ENCODE measurements around the gene TAPT1. TPM values are rescaled to one million over a fixed set of nuclear protein-coding genes. Genes with fewer than 3 reads are reported as not detected.
A peak's percentile ranks its signal among the peaks of the same experiment; 100 is the strongest.

Gene TAPT1
- total RNA-seq, 1 experiment from 2014 or later: 48.6 TPM

- peak overlapping the region; percentile 87 for H3K27ac ChIP-seq (ENCODE audit: low read depth, low read length, poor library complexity, severe bottlenecking)
- no peak for TF ChIP-seq EZH2 (IDR thresholded peaks at IDR 0.05; ENCODE audit: borderline replicate concordance, low read depth, low read length, poor library complexity, severe bottlenecking)
- no peak for TF ChIP-seq CTCF (conservative IDR thresholded peaks at IDR 0.05; ENCODE audit: low read depth, low read length)
- no TSS peak for BruUV-seq (replicated peaks)
- no peaks in the 10 kb centered on the region for H3K9me3 ChIP-seq (ENCODE audit: low read depth, low read length, poor library complexity, severe bottlenecking)
- CTCF ChIA-PET: interaction anchor here (0.7 kb wide), 1 partner anchor 197 kb away, joined by 3 read pairs; no protein-coding TSS in a partner anchor
- peaks cover 48% of the 10 kb centered on the region for H3K4me1 ChIP-seq (ENCODE audit: insufficient read depth, low read length, poor library complexity, severe bottlenecking)
- peak overlapping the region; percentile 89 for H3K4me3 ChIP-seq (ENCODE audit: low read depth, low read length, poor library complexity, severe bottlenecking)
- DNase-seq (ENCODE audit: low spot score): peak; percentile 42
- no peaks in the 10 kb centered on the region for H3K27me3 ChIP-seq (replicated peaks; ENCODE audit: insufficient read depth, low read depth, low read length, poor library complexity)
- intact Hi-C loops (cut with micrococcal nuclease; ENCODE audit: unreplicated experiment): no loop called here
- H3K36me3 ChIP-seq (ENCODE audit: insufficient read depth, low read length, poor library complexity, severe bottlenecking): no peaks in the 10 kb centered on the region
- POLR2A ChIA-PET (ENCODE audit: low non-redundant PET): no interaction called here
Measured at GRCh38 chr4:16227462-16227868, 1.2 kb upstream of the TAPT1 start.

- no peaks in the 10 kb centered on the region for H3K36me3 ChIP-seq (ENCODE audit: insufficient read depth, low read length, poor library complexity, severe bottlenecking)
- no peaks in the 10 kb centered on the region for H3K27me3 ChIP-seq (replicated peaks; ENCODE audit: insufficient read depth, low read depth, low read length, poor library complexity)
- TF ChIP-seq CTCF (conservative IDR thresholded peaks at IDR 0.05; ENCODE audit: low read depth, low read length) (no peak), EZH2 (IDR thresholded peaks at IDR 0.05; ENCODE audit: borderline replicate concordance, low read depth, low read length, poor library complexity, severe bottlenecking) (no peak)
- peak overlapping the region; percentile 89 for H3K4me3 ChIP-seq (ENCODE audit: low read depth, low read length, poor library complexity, severe bottlenecking)
- peak; percentile 50 for DNase-seq (ENCODE audit: low spot score)
- H3K4me1 ChIP-seq (ENCODE audit: insufficient read depth, low read length, poor library complexity, severe bottlenecking): peaks cover 45% of the 10 kb centered on the region
- CTCF ChIA-PET: interaction anchor here (0.6 to 0.7 kb wide), 2 partner anchors 25 to 197 kb away, joined by 3 read pairs; no protein-coding TSS in a partner anchor
- peak overlapping the region; percentile 87 for H3K27ac ChIP-seq (ENCODE audit: low read depth, low read length, poor library complexity, severe bottlenecking)
- POLR2A ChIA-PET (ENCODE audit: low non-redundant PET): no interaction called here
- BruUV-seq (replicated peaks): no TSS peak
- H3K9me3 ChIP-seq (ENCODE audit: low read depth, low read length, poor library complexity, severe bottlenecking): no peaks in the 10 kb centered on the region
- intact Hi-C loops (cut with micrococcal nuclease; ENCODE audit: unreplicated experiment): no loop called here
Measured at GRCh38 chr4:16226816-16227461, 668 bp upstream of the TAPT1 start.

- H3K4me1 ChIP-seq (ENCODE audit: insufficient read depth, low read length, poor library complexity, severe bottlenecking): peaks cover 34% of the 10 kb centered on the region
- BruUV-seq (replicated peaks): TSS peak; percentile 53
- TF ChIP-seq EZH2 (IDR thresholded peaks at IDR 0.05; ENCODE audit: borderline replicate concordance, low read depth, low read length, poor library complexity, severe bottlenecking) (no peak), CTCF (conservative IDR thresholded peaks at IDR 0.05; ENCODE audit: low read depth, low read length) (no peak)
- H3K36me3 ChIP-seq (ENCODE audit: insufficient read depth, low read length, poor library complexity, severe bottlenecking): no peaks in the 10 kb centered on the region
- peak overlapping the region; percentile 66 for H3K27ac ChIP-seq (ENCODE audit: low read depth, low read length, poor library complexity, severe bottlenecking)
- no peaks in the 10 kb centered on the region for H3K27me3 ChIP-seq (replicated peaks; ENCODE audit: insufficient read depth, low read depth, low read length, poor library complexity)
- ChIA-PET POLR2A (ENCODE audit: low non-redundant PET) (no interaction called here), CTCF (no interaction called here)
- peak overlapping the region; percentile 89 for H3K4me3 ChIP-seq (ENCODE audit: low read depth, low read length, poor library complexity, severe bottlenecking)
- H3K9me3 ChIP-seq (ENCODE audit: low read depth, low read length, poor library complexity, severe bottlenecking): no peaks in the 10 kb centered on the region
- DNase-seq (ENCODE audit: low spot score): peak; percentile 27
- intact Hi-C loops (cut with micrococcal nuclease; ENCODE audit: unreplicated experiment): no loop called here
Measured at GRCh38 chr4:16225167-16225862, 956 bp downstream of the TAPT1 start.

Measured in A673 (cell line).